ENCODE data around the gene VAT1L.

The VAT1L gene

GRCh38 chr16:77874347-77874746 is 86.0 kb downstream of the VAT1L start:
- no peak for DNase-seq

DNA sequence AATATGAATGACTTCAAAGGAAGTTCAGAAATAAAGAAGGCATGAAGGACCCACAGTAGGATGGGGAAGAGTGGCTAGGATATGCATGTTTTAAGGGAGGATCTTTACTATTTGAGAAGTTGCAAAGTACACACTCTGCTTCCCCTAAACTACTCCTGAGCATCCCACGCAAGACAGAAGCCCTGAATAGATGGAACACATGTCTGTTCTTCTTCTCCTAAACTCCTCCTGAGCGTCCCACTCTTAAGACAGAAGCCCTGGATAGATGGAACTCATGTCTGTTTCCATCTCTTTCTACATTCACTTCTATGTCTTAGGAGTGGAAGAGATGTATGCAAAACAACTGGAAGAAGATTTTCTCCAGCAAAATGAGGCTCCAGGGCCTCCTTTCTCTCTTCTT is 88.4 kb downstream of the VAT1L start:
- no peak for DNase-seq

DNA sequence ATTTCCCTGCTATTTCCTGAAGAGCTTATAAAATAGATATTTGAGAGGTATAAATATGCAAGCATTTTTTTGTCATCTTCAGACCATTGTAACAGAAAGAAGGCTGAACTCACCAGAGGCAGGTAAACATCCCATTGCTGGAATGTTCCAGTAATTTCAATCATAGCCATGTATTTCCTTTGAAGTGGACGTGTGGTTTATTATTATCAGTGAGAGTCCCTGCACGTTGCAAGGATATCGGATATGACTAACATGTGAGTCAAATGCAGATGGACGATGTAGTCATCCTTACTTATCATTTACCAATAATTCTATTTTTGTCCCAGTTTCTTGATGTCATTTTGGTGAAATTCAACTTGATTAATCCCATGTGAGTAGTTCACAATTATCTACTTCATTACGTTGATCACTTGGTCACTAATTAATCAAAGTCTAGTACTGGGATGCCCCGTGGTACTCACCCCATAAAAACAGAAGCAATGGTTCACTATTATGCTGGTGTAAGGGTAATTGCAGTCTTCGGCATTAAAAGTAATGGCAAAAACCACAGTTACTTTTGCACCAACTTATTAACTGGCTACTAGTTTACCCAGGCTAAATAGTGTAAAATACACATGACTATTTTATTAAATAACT is 89.5 kb downstream of the VAT1L start:
- DNase-seq = no peak

DNA sequence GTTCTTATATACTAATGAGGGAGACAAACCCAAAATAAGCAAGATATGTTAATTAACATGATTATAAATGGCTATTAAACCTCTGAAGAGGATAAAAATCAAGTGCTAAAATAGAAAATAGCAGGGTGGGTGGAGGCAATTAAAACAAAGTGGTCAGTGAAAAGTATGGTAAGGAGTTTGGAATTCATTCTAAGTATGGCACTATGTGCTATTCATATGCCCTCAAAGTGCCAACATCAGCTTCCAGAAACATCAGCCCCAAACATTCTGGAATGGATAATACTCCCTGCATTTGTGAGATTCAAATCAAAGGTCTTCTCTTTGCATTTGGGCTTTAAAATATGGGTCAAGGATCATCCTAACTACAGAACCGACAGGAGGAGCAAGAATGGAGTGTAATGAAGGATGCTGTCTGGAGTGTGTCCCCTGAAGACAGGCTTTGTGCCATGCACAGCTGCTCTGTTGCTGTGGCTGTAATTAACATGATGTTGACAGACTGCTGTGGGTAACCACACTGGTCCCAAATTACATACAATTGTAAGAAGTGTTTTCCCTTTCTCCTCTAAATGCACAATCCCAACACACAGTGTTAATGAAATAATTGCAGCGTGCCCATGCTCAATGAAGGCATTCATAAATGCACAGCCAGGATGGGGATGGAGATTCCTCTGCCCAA is 93.1 kb downstream of the VAT1L start:
- DNase-seq = no peak

DNA sequence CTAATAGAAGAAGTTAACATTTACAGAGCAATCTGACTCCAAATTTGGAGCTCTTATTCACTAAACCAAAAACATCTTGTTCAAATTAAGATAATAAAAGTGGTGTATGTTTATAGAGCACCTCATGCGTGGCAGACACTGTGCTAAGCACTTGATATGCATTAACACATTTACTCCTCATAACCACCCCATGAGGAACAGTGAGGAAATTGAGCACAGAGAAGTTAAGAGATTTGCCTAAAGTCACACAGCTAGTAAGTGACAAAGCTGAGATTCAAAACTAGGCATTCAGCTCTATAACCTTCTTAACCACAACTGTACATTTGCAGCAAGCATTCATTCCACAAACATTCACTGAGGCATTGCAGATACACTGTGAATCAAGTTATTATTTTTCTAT is 94.0 kb downstream of the VAT1L start:
- no peak for DNase-seq

GRCh38 chr16:77885571-77886295 is 97.4 kb downstream of the VAT1L start:
- no peak for DNase-seq

- DNase-seq = no peak
Observed at GRCh38 chr16:77888871-77889270, 100.5 kb downstream of the VAT1L start.

DNA sequence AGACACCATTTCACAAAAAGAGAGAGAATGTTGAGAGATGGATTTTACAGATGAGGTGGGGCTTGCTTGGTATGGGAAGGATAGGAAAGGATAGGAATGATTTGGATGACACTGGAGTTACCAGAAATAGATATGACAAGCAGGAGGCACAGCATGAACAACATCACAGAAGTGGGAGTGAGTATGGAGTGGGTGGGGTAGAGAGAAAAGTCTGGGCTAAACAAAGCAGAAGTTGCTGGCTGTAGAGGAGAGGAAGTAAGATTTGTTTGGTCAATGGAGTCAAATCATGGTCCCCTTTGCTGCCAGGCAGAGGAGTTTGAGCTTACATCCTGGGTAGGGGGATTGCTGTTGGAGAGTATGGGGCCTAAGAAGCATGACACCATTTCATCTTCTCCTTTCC is 101.7 kb downstream of the VAT1L start:
- no peak for DNase-seq

GRCh38 chr16:77894162-77894561 is 105.8 kb downstream of the VAT1L start:
- DNase-seq = no peak

GRCh38 chr16:77895962-77896361 is 107.6 kb downstream of the VAT1L start:
- DNase-seq = no peak

GRCh38 chr16:77896415-77897128 is 108.2 kb downstream of the VAT1L start:
- no peak for DNase-seq

- no peak for DNase-seq
Observed at GRCh38 chr16:77897129-77897437, 108.7 kb downstream of the VAT1L start.

- DNase-seq = no peak
Observed at GRCh38 chr16:77897831-77898605, 109.7 kb downstream of the VAT1L start.

GRCh38 chr16:77898671-77899211 is 110.4 kb downstream of the VAT1L start:
- DNase-seq = no peak

DNA sequence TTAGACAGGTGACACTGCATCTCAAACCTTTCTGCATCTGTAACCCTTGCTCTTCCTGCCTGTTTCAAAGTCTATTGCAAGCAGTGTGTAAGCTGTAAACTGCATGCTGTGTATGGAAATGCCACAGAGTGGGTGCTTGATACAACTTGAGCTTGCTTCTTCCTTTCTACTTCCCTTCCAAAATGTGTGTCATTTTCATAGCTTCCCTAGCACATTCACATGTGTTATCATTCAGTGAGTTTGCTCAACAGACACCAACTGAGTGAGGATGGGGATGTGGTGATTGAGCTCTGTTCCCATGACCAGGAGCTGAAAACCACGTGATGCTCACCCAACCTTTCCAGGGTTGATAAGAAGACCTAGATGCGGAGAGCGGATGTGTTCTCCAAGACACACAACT is 111.1 kb downstream of the VAT1L start:
- no peak for DNase-seq

- DNase-seq = no peak
Observed at GRCh38 chr16:77905374-77905920, 117.1 kb downstream of the VAT1L start.

DNA sequence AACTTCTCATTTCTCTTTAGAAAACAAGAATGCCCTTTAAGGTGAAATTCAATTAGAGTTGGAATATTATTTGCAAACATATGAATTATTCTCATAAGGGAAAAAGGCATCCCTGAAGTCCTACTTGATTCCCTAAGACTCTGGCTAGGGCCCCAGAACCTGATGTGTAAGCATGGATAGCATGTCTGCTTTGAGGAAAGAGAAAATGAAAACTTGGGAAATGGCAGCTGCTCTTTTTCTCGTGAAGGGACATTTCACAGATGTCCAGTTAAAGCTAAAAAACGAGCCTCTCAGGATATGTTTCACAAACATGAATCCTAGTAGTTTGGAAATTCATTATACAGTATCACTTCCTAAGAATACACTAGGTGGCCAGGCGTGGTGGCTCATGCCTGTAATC is 121.7 kb downstream of the VAT1L start:
- DNase-seq = no peak

DNA sequence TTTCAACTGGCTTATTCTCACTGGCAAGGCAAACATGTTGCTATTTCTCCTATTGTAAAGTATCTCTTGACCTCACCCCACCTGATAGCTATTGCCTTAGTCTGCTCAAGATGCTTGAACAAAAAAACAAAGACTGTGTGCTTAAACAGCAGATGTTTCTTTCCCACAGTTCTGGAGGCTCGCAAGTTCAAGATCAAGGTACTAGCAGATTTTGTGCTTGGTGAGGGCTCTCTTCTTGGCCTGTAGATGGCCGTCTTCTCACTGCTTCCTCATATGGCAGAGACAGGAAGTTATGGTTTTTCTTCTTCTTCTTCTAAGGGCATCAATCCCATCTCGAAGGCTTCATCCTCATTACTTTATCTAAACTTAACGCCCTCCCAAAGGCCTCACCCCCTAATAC is 124.3 kb downstream of the VAT1L start:
- DNase-seq = no peak

DNA sequence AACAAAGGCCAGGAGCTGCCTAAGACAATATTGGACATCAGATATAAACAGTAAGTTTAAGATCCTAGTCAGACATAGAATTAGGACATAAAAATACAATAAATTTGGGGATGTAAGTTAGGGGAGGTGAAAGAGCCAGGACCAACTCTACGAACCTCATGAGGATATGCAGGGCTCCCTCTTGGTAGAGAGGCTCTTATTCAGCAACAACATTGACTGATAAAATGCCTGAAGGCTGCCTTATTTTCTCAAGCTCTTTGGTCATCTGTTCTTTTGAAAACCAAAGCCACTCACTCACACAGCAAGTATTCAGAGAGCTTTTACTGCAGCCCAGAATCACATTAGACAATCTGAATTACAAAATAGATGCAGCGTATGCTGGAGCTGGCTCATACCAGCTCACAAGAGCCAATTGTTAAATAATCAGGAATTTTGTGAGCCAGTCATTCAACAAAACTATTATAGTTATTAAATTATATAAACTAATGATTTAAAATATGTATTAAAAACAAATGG is 125.4 kb downstream of the VAT1L start:
- no peak for DNase-seq

- DNase-seq = no peak
Observed at GRCh38 chr16:77916111-77916510, 127.7 kb downstream of the VAT1L start.

GRCh38 chr16:77917971-77918370 is 129.6 kb downstream of the VAT1L start:
- DNase-seq = no peak
